Brain microvascular endothelial cell (primary cell): ENCODE results near the gene SYT14.
A peak's percentile ranks its signal among the peaks of the same experiment; 100 is the strongest.
"Not testable (repeated sequence)": the region's sequence is repeated elsewhere in the genome, so short reads cannot be mapped to it uniquely, and the experiment has no call there.

ENCODE experiments used
- DNase-seq: peaks from one replicate; pipeline ENCODE4 v3.0.0-alpha.2; 2020
- H3K27ac ChIP-seq: fragments of 250-450 bp; sonication (Bioruptor Pico); 2 replicates; pipeline ENCODE4 v1.5.1; 2020; ENCODE audit warnings: mild to moderate bottlenecking, moderate library complexity
- H3K27me3 ChIP-seq: fragments of 250-450 bp; sonication (Bioruptor Pico); replicated peaks from 2 replicates; pipeline ENCODE4 v1.5.1; 2020; ENCODE audit warnings: mild to moderate bottlenecking
- H3K36me3 ChIP-seq: fragments of 250-450 bp; sonication (Bioruptor Pico); replicated peaks from 2 replicates; pipeline ENCODE4 v1.5.1; 2020; ENCODE audit warnings: mild to moderate bottlenecking
- H3K4me3 ChIP-seq: 2 replicates; pipeline ENCODE4 v1.5.1; 2011; ENCODE audit warnings: low read depth, mild to moderate bottlenecking, control low read depth, low read length, moderate library complexity
- CTCF ChIP-seq: IDR thresholded peaks from 2 replicates; pipeline ENCODE4 v1.5.1; 2011; ENCODE audit warnings: low read depth, mild to moderate bottlenecking, moderate library complexity, low read length, control low read depth, inconsistent platforms; ENCODE audit errors: missing control alignments
- in situ Hi-C: cut with HindIII; loops from 2 replicates; pipeline ENCODE4 v1.10.0; 2017; ENCODE audit warnings: low sequenced_read_pairs, low pct_ligation_motif_present

The SYT14 gene

GRCh38 chr1:209937996-209938959 is at the start of gene SYT14:
Gene SYT14, plus strand, starts transcription at chr1:209938217. Its CDS starts 48 bp downstream, at chr1:209938265.
- peaks cover 16% of the 10 kb centered on the region for H3K27me3 ChIP-seq
- H3K36me3 ChIP-seq = no peaks in the 10 kb centered on the region
- no peak within 1 kb of the TSS for H3K27ac ChIP-seq
- TF ChIP-seq CTCF = peak; percentile 33
- H3K4me3 ChIP-seq = peak within 1 kb of the TSS; percentile 64
- peak; percentile 4 for DNase-seq
- in situ Hi-C loops = no loop called here

GRCh38 chr1:209888291-209889076 is 49.5 kb upstream of the SYT14 start:
- H3K36me3 ChIP-seq, DNase-seq, H3K27me3 ChIP-seq, H3K27ac ChIP-seq, H3K4me3 ChIP-seq, in situ Hi-C loops: not testable (repeated sequence)

- TF ChIP-seq CTCF = no peak
- H3K36me3 ChIP-seq = no peaks in the 10 kb centered on the region
- H3K27me3 ChIP-seq = no peaks in the 10 kb centered on the region
- H3K4me3 ChIP-seq = no peak overlapping the region
- DNase-seq = no peak
- in situ Hi-C loops = no loop called here
- H3K27ac ChIP-seq = no peak overlapping the region
Measured at GRCh38 chr1:209889077-209889418, 49.0 kb upstream of the SYT14 start.

- DNase-seq = no peak
- H3K36me3 ChIP-seq = no peaks in the 10 kb centered on the region
- no peak for TF ChIP-seq CTCF
- peak overlapping the region; percentile 8 for H3K27ac ChIP-seq
- in situ Hi-C loops = no loop called here
- no peaks in the 10 kb centered on the region for H3K27me3 ChIP-seq
- H3K4me3 ChIP-seq = no peak overlapping the region
Measured at GRCh38 chr1:209890641-209891330, 47.2 kb upstream of the SYT14 start.

GRCh38 chr1:209893751-209894150 is 44.3 kb upstream of the SYT14 start:
- Histone ChIP-seq H3K4me3 (no peak overlapping the region), H3K27me3 (no peaks in the 10 kb centered on the region), H3K36me3 (no peaks in the 10 kb centered on the region), H3K27ac (no peak overlapping the region)
- DNase-seq = no peak
- in situ Hi-C loops = no loop called here
- no peak for TF ChIP-seq CTCF

- TF ChIP-seq CTCF = no peak
- in situ Hi-C loops = no loop called here
- Histone ChIP-seq H3K4me3 (no peak overlapping the region), H3K27me3 (no peaks in the 10 kb centered on the region), H3K27ac (peak overlapping the region; percentile 78), H3K36me3 (no peaks in the 10 kb centered on the region)
- peak; percentile 69 for DNase-seq
Measured at GRCh38 chr1:209895709-209896108, 42.3 kb upstream of the SYT14 start.
